Pulmonary artery endothelial cell (primary cell): Measurements from ENCODE around the gene ARHGEF19. TPM values are rescaled to one million over a fixed set of nuclear protein-coding genes. Genes with fewer than 3 reads are reported as not detected.
"Not testable (repeated sequence)": the region's sequence is repeated elsewhere in the genome, so short reads cannot be mapped to it uniquely, and the experiment has no call there.

Source experiments
- DNase-seq: peaks from one replicate; pipeline ENCODE4 v3.0.0-alpha.2; 2011; ENCODE audit warnings: low read depth, low spot score
- total RNA-seq: library from RNA; depleted of rRNA; stranded (reverse); fragments of >200 nt; gene quantifications from 2 replicates; pipeline ENCODE4 v1.2.3, GENCODE V29; 2014

The ARHGEF19 gene
- total RNA-seq, 1 donor from 2014 or later, result 4.0 TPM

- DNase-seq, result not testable (repeated sequence)
Observed at GRCh38 chr1:16222716-16223115, 10.3 kb upstream of the ARHGEF19 start.

- no peak for DNase-seq
Observed at GRCh38 chr1:16221499-16221898, 9.0 kb upstream of the ARHGEF19 start.

DNA sequence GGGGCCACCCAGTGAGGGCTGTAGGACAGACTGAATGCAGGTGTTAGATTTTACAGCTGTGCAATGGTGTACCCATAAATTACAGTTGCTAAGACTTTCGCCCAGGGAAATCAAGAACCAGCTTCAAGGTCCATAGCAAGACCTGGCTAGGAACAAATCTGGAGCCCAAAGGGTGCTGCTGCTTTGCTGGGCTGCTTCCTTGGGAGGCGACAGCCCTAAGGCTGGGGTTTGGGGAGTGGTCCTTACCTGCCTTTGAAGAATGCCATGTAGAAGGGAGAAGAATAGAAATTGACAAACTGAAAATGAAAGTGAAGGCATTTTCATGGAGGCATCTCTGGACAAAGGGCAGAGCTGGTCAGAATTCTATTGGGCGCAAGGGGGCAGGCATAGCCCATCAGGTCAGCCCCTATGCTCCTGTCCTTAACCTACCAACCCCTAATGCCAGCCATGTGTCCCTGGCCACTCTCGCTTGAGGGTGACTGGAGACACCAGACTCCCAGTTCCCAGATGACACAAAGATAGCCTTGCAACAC, 7.6 kb upstream of the ARHGEF19 start:
- no peak for DNase-seq

- no peak for DNase-seq
Observed at GRCh38 chr1:16218674-16219071, 6.2 kb upstream of the ARHGEF19 start.

GRCh38 chr1:16218014-16218673, 5.7 kb upstream of the ARHGEF19 start:
- no peak for DNase-seq

- DNase-seq, result peak; percentile 88
Observed at GRCh38 chr1:16217061-16217785, 4.8 kb upstream of the ARHGEF19 start.

- DNase-seq, result peak; percentile 70
Observed at GRCh38 chr1:16215882-16216753, 3.7 kb upstream of the ARHGEF19 start.

DNA sequence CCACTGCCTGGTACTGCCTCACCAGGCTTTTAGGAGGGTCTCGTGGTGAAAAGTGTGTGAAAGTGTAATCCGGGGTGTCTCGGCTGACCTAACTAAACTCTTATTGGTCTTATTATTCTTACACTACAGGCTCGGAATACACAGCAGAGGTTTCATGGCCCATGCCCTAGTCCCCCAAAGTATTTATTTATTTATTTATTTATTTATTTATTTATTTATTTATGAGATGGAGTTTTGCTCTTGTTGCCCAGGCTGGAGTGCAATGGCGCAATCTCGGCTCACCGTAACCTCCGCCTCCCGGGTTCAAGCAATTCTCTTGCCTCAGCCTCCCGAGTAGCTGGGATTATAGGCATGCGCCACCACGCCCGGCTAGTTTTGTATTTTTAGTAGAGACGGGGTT, 2.8 kb upstream of the ARHGEF19 start:
- not testable (repeated sequence) for DNase-seq

DNA sequence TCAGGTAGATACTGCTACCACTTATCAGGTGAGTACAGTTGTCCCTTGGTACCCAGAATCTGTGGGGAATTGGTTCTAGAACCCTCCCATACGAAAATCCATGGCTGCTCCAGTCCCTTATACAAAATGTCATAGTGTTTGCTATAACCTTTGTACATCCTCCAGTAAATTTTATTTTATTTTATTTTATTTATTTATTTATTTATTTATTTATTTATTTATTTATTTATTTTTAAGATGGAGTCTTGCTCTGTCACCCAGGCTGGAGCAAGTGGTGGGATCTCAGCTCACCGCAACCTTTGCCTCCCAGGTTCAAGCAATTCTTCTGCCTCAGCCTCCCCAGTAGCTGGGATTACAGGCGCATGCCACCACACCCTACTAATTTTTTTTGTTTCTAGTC, 1.1 kb upstream of the ARHGEF19 start:
- DNase-seq, result not testable (repeated sequence)

GRCh38 chr1:16213013-16213412, 561 bp upstream of the ARHGEF19 start:
- no peak for DNase-seq

DNA sequence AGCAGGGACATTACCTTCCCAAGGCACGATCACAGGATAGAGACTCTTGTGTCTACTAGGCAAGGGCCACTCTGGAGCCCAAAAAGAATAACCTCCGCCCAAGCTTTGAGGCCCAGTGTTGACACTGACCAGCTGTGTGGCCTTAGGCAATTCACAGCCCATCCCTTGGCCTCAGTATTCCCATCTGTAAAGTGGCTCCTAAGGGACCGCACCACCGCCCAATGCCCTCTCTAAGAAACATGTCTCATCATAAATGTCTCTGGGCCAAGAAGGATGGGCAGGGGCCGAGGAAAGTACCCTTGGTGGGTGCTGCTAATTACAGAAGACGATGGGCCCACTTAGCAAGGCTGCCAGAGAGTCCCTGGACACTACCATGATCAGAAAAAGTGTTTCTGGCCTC, 628 bp downstream of the ARHGEF19 start:
- DNase-seq, result no peak

DNA sequence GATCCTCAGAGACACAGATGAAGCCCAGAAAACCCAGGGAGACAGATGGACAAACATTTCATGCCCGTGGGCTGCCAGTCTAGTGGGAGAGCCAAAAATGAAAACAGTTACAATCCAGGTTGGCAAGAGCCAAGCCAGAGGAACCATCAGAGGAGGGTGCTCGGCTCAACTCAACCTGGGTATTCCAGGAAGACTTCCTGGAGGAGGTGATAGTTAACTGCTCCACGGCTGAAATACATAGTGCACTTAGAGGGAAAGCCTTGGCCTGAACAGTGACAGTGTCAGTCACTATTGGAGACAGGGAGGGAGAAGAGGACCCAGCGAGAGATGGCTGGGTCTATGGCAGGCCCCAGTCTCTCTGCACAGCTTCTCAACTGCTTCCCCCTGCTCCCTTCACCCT, 1.9 kb downstream of the ARHGEF19 start:
- DNase-seq, result no peak

DNA sequence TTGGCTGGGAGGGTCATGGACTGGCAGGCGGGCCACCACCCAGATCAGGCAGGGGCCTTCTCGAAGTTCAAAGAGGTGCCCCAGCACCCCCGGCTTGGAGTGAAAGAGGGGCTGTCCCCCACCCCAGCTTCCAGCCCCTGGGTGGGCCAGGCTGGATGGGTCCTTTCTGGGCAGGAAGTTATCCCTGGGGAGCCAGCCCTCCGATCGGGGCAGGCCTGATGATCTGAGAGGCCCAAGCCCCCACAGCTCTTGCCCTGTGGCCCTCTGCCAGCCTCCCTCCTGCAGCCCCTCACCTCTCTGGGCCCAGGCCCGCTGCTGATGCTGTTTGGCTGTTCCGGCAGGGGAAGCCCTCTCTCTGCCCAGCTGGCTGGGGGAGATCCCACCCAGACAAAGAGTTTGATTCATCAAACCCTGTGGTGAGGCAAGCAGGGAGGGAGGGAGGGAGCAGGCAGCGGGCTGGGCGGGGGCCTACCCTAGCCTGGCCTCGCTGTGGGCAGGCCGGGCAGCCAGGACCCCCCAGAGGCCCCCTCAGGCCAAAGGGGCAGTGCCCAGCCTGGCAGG, 2.5 kb downstream of the ARHGEF19 start:
- DNase-seq, result no peak

DNA sequence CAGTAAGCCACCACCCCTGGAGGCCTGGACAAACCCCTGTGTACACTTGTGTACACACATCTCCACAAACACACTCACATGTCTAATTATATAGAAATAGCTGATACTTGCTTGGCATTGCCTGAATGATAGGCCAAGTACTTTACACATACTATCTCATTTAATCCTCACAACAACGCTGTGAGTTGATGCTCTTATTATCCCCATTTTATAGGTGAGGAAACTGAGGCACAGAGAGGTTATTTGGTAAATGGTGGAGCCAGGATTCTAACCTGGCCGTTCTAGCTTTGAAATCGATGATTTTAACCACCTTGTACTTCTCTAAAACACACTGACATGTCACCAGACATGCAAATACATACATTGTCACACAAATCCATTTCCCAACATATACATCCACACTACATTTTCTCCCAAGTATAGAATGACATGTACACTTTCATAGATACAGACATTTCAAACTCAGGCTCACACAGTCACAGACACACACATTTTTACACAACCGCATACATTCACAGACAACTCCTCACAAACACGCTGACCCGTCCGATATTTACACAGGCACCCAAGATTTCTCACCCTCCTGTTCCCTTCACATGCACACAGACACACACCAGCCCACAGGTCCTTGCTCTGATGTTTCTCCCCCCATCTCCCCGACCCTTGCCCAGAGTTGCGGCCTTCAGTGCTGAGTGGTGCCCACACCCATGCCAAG, 3.2 kb downstream of the ARHGEF19 start:
- no peak for DNase-seq

DNA sequence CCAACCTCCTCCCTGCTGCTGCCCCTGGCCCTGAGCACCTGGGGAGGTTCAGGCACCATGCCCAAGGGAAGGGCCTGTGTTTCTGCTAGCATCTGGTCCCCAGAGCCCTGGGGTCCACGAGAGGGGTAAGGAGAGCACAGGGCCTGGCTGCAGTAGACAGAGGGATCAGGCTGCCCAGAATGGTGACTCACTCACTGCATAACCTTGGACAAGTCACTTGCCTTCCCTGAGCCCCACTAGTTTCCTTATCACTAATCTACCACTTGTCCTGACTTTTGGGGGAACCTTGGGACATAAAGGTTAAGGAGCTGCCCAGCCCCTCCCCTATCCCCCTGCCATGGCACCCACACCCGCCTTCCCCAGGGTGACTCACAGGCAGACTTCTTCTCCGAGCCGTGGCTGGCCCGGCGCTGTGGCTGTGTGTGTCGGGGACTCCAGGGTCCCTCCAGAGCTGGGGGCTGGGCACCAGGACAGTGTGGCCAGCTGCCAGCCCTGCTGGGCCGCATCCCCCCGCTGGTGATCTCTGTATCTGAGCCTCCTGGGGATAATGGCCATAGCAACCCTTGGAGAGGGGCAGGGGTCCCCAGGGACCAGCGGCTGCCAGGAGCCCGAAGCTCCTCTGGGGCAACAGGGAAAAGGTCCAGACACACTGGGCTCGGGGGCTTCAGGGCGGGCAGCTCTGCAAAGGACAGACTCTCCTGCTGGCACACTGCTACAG, 4.0 kb downstream of the ARHGEF19 start:
- DNase-seq, result no peak

- DNase-seq, result no peak
Observed at GRCh38 chr1:16207318-16208269, 4.9 kb downstream of the ARHGEF19 start.

DNA sequence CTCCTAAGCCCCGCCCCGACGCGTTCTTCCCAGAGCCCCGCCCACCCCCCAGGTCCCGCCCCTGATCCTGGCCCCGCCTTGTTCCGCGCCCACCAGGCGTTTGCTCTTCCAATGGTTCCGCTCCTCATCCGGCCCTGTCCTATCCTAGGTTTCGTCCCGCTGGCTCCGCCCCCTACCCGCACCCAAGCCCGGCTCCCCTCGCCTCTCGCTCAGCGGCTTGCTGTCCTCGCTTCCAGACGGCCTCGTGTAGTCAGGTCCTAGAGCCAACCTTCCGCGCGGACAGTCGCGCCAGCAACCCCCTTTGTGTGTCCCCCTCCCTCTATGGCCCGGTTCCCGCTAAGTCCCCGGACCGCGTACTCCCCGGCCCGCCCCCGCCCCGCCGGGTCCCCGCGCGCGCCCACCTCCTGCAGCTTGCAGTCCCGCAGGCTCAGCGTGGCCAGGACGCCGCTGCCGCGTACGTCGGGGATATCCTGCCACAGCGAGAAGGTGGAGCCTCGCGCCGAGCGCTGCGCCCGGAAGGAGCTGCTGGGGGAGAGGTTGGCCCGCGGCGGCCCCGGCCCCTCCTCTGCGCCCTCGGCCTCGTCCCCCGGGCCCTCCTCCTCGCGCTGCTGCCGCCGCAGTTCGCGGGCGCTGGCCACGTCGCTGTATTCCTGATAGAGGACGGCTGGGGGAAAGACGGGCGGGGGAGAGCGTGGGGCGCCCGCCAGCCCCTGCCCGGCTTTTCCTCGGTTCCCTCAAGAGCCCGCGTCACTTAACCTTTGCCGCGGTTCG, 5.7 kb downstream of the ARHGEF19 start:
- DNase-seq, result peak; percentile 93

GRCh38 chr1:16205891-16206546, 6.4 kb downstream of the ARHGEF19 start:
- DNase-seq, result no peak
